Lung (tissue), 12 donors: Measurements from ENCODE around the gene HOXD9. TPM values are rescaled to one million over a fixed set of nuclear protein-coding genes. Genes with fewer than 3 reads are reported as not detected.

ENCODE experiments used
- ATAC-seq: fragments of 200-7000 bp; cut with Tn5 transposase; one replicate; pipeline ENCODE4 v1.9.1; 2020; ENCODE audit warnings: moderate number of reproducible peaks; ENCODE audit not compliant: insufficient read depth, low FRiP score
- DNase-seq, 3 donors: peaks; one replicate each; pipeline ENCODE4 v3.0.0-alpha.2; 2013 to 2017
- H3K27ac ChIP-seq, 2 donors: one replicate each; pipeline ENCODE4 v1.5.1; 2013; ENCODE audit warnings: mild to moderate bottlenecking in 2 of 2, moderate library complexity in 2 of 2, control low read depth in 1 of 2, inconsistent platforms in 1 of 2, low read depth in 1 of 2, low read length in 1 of 2
- H3K27me3 ChIP-seq, 3 donors: one replicate each; pipeline ENCODE4 v1.5.1; 2013; ENCODE audit warnings: low read length in 2 of 3; ENCODE audit not compliant: control insufficient read depth in 3 of 3, insufficient read depth in 3 of 3
- H3K36me3 ChIP-seq, 4 donors: one replicate each; pipeline ENCODE4 v1.5.1; 2013; ENCODE audit warnings: low read length in 4 of 4, mild to moderate bottlenecking in 1 of 4, moderate library complexity in 1 of 4; ENCODE audit not compliant: control insufficient read depth in 4 of 4, insufficient read depth in 4 of 4
- H3K4me1 ChIP-seq, 5 donors: one replicate each; pipeline ENCODE4 v1.5.1; 2013; ENCODE audit warnings: low read length in 5 of 5, mild to moderate bottlenecking in 2 of 5, moderate library complexity in 1 of 5; ENCODE audit not compliant: control insufficient read depth in 5 of 5, insufficient read depth in 5 of 5
- H3K4me3 ChIP-seq: one replicate; pipeline ENCODE4 v1.5.1; 2013; ENCODE audit warnings: mild to moderate bottlenecking, control low read depth, moderate library complexity
- H3K9ac ChIP-seq, 2 donors: one replicate each; pipeline ENCODE4 v1.5.1; 2013; ENCODE audit warnings: low read length in 2 of 2, control low read depth in 1 of 2; ENCODE audit not compliant: insufficient read depth in 1 of 2
- H3K9me3 ChIP-seq, 4 donors: one replicate each; pipeline ENCODE4 v1.5.1; 2013; ENCODE audit warnings: low read length in 3 of 4, mild to moderate bottlenecking in 1 of 4, moderate library complexity in 1 of 4; ENCODE audit not compliant: control insufficient read depth in 4 of 4, insufficient read depth in 3 of 4
- WGBS, 2 donors: extraction: QIAGEN DNeasy Blood & Tissue Kit; methylation state at CpG; one replicate each; pipeline ENCODE4 v1.1.7; 2013; 5-methylcytosine and 5-hydroxymethylcytosine counted together
- polyA plus RNA-seq, 2 donors: library from polyadenylated mRNA; stranded (reverse); fragments of 200-250 nt; gene quantifications; one replicate each; pipeline ENCODE4 v1.2.1, GENCODE V29; 2013
- total RNA-seq, 2 donors: library from RNA; depleted of rRNA in 1 of 2; stranded (reverse); fragments of >200 nt in 1 of 2; gene quantifications; one replicate each; pipeline ENCODE4 v1.2.1, GENCODE V29; 2014 to 2021
- TF ChIP-seq, protein P1 (sequence below): IDR thresholded peaks from 2 replicates; pipeline ENCODE4 v1.5.1; 2012; ENCODE audit warnings: mild to moderate bottlenecking; ENCODE audit errors: control extremely low read depth, extremely low read depth
- donor health status: control.
- donor health status: control.
- donor health status: Bipolar disorder and iron deficiency.
- donor health status: healthy.
- donor health status: DM: yes; HTN: yes; CAD: no.

Gene HOXD9
- total and polyA plus RNA-seq, 4 donors: 0.29 to 0.80 (median 0.51) TPM

DNA sequence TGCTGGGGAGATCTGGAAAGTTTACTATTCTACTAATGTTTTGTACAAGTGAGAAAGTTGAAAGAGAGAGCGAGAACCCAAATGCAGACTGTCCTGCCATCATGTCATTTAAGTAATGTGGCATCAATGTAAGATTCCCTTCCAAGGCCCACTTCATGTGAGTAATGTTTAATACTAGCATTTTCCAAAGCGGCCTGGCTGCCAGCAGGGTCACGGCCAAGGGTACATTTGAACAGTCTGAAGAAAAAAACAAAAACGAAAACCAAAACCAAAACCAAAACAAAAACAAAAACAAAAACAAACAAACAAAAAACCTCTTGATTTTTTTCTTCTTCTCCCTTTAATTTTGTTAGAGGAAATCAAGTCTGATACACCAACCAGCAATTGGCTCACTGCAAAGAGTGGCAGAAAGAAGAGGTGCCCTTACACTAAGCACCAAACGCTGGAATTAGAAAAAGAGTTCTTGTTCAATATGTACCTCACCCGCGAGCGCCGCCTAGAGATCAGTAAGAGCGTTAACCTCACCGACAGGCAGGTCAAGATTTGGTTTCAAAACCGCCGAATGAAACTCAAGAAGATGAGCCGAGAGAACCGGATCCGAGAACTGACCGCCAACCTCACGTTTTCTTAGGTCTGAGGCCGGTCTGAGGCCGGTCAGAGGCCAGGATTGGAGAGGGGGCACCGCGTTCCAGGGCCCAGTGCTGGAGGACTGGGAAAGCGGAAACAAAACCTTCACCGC, 3.7 kb upstream of the HOXD9 start:
- peaks cover 28 to 89% (median 89%) of the 10 kb centered on the region in 3 donors for H3K27me3 ChIP-seq
- ATAC-seq (no peak), DNase-seq (peak in 1 of 3 donors; percentile 41)
- H3K9me3 ChIP-seq: peaks cover 0 to 13% (median 0%) of the 10 kb centered on the region in 4 donors
- peaks cover 0 to 11% (median 3%) of the 10 kb centered on the region in 5 donors for H3K4me1 ChIP-seq
- H3K36me3 ChIP-seq: no peaks in the 10 kb centered on the region
- TF ChIP-seq, protein P1, sequence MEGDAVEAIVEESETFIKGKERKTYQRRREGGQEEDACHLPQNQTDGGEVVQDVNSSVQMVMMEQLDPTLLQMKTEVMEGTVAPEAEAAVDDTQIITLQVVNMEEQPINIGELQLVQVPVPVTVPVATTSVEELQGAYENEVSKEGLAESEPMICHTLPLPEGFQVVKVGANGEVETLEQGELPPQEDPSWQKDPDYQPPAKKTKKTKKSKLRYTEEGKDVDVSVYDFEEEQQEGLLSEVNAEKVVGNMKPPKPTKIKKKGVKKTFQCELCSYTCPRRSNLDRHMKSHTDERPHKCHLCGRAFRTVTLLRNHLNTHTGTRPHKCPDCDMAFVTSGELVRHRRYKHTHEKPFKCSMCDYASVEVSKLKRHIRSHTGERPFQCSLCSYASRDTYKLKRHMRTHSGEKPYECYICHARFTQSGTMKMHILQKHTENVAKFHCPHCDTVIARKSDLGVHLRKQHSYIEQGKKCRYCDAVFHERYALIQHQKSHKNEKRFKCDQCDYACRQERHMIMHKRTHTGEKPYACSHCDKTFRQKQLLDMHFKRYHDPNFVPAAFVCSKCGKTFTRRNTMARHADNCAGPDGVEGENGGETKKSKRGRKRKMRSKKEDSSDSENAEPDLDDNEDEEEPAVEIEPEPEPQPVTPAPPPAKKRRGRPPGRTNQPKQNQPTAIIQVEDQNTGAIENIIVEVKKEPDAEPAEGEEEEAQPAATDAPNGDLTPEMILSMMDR: no peak
- WGBS, 2 donors: 11% methylated on average over 24 of the region's 24 CpGs
- H3K4me3 ChIP-seq: no peak overlapping the region
- H3K9ac ChIP-seq: no peak overlapping the region
- H3K27ac ChIP-seq: no peak overlapping the region

DNA sequence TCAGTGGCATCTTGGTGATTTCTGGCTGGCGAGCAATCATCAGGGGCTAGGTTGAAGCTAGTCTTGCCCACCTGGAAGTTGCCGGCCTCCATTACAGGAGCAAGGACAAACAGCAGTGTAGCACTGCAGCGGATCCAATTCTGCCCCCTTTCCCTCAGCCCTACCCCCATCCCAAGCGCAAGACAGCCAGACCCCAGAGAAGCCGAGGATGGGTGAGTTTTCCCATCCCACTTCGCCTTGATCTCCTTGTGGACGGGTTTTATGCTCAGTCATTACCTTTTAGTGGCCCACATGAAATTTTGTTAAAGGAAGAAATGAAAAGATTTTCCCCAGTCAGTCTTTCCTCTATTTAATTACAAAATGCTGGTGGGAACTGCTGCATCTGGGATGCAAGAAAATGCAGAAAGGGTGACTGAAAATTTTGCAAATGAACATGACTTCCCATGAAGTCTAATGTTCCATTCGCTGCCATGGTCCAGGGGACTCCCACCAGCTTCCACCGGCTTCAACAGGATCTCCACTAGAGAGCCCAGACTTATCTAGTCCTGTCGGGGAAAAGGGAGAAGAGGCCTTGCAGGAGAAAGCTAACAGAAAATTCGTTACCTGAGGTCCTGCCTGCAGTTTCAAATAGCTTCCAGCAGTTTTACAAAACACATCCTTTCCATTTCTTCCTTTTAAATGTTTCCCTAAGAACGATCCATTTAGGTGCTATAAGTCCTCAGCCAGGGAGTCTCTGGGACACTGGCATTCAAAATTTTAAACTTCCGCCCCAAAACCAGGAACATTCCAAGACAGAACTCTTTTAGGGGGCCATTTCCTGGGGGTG, 1.9 kb upstream of the HOXD9 start:
- no peaks in the 10 kb centered on the region for H3K36me3 ChIP-seq
- no peak overlapping the region for H3K9ac ChIP-seq
- TF ChIP-seq, protein P1: no peak
- WGBS, 2 donors: 16 to 17% methylated on average over 13 of the region's 13 CpGs
- H3K4me3 ChIP-seq: no peak overlapping the region
- peaks cover 38 to 89% (median 89%) of the 10 kb centered on the region in 3 donors for H3K27me3 ChIP-seq
- peaks cover 0 to 11% (median 3%) of the 10 kb centered on the region in 5 donors for H3K4me1 ChIP-seq
- no peak for ATAC-seq
- H3K9me3 ChIP-seq: peaks cover 0 to 11% (median 0%) of the 10 kb centered on the region in 4 donors
- no peak overlapping the region for H3K27ac ChIP-seq
- no peak for DNase-seq

DNA sequence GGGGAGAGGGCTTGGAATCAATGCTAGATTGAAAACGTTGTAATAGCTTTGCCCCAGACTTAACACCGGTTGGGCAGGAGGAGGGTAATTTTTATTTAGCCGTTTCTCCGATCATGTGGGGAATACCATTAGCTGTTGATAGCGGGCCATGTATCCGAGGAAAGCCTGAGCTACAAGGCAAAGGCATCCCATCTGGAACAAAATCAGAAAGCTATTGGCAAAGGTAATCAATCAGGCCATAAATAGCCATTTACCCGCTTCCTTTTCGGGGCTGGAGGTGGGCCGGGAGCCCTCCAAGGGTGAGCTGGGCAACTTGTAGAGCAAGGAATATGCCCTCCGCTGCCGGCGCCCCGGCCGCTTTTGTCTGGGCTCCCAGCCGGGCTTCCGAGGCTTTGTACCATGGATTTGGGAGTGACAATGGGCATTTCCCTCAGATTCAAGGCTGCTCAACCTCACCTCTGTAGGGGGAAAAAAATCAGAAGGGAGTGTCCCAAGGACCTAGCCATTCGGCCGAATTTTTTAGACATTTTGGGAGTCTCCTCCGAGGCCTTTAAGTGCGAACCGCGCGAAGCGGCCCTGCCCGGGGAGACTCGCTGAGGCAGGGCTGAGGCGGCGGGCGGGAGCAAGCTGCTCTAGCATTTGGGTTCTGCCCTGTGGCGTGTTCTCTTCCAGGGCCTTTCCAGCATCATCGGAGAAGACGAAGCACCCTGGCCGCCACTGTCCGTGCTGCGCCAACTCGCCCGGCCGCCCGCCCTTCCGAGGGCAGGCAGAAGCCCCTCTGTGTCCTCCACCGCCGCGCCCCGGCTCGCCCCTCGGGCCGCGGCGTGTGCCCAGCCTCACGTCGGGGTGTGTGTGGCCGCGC, 1.1 kb upstream of the HOXD9 start:
- Histone ChIP-seq H3K9me3 (peaks cover 0 to 11% (median 0%) of the 10 kb centered on the region in 4 donors), H3K27me3 (peaks cover 38 to 90% (median 89%) of the 10 kb centered on the region in 3 donors), H3K36me3 (no peaks in the 10 kb centered on the region), H3K4me3 (no peak overlapping the region), H3K4me1 (peaks cover 0 to 11% (median 3%) of the 10 kb centered on the region in 5 donors), H3K27ac (no peak overlapping the region), H3K9ac (no peak overlapping the region)
- DNase-seq (no peak), ATAC-seq (no peak)
- WGBS, 2 donors: 8 to 12% methylated on average over 52 to 53 of the region's 53 CpGs
- TF ChIP-seq, protein P1: no peak
